ENCODE results near the gene OXTR.

OXTR gene

GRCh38 chr3:8769088-8769822, at the start of gene OXTR:
OXTR (minus strand) TSS chr3:8769613; CDS start chr3:8768187, 1,426 bp downstream.
- DNase-seq, result peak; percentile 65 to 82

- no peak for DNase-seq
Observed at GRCh38 chr3:8817486-8817885, 48.1 kb upstream of the OXTR start.

DNA sequence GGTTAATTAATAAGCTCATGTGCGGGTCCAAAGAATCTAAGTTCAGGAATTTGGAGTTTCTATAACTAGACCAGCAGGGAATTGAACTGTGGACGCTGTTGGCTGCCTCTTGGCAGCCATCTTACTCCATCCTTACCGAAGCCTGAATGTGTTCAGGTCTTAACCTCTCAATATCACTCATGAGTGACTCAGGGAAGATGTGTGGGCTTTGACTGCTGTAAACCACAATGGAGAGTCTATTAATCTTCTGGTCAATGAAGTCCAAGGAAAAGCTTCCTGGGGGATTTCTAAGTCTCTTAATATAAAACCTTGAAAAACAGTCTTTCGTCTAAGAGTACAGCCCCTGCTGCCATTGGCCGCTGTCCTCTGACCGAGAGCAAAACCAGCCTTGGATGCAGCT, 46.7 kb upstream of the OXTR start:
- no peak for DNase-seq

DNA sequence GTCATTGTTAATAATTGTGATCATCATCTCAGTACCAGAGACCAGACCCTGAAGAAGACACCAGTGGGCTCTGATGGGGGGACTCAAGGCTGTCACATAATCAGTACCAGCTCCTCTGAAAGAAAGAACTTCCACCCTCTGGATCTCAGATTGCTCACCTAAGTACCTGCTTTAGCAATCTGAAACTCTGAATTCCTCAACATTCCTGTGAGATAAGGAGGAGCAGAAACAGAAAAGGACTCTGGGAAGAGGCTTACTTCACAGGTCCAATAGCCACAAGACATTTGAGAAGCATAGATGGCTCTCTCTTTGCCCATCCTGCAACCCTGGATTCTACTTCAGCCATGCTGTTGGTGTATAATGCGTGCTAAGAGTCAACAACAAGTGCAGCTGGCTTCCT, 44.0 kb upstream of the OXTR start:
- no peak for DNase-seq

GRCh38 chr3:8810561-8810960, 41.1 kb upstream of the OXTR start:
- no peak for DNase-seq

DNA sequence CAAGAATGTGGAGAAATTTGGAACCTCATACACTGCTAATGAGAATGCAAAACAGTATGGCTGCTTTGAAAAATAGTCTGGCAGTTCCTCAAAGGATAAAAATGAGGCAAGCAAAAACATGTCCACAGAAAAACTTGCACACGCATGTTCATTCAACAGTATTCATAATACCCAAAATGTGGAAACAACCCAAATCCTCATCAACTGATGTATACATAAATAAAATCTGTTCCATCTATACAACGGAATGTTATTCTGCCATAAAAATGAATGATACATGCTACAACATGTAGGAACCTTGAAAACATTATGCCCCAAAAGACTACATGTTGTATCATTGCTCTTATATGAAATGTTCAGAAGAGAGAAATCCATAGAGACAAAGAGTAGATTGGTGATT, 36.4 kb upstream of the OXTR start:
- no peak for DNase-seq

GRCh38 chr3:8802256-8802655, 32.8 kb upstream of the OXTR start:
- DNase-seq, result no peak

- no peak for DNase-seq
Observed at GRCh38 chr3:8800016-8800415, 30.6 kb upstream of the OXTR start.

GRCh38 chr3:8794247-8794646, 24.8 kb upstream of the OXTR start:
- DNase-seq, result no peak

GRCh38 chr3:8793242-8793641, 23.8 kb upstream of the OXTR start:
- DNase-seq, result peak; percentile 5 to 50

DNA sequence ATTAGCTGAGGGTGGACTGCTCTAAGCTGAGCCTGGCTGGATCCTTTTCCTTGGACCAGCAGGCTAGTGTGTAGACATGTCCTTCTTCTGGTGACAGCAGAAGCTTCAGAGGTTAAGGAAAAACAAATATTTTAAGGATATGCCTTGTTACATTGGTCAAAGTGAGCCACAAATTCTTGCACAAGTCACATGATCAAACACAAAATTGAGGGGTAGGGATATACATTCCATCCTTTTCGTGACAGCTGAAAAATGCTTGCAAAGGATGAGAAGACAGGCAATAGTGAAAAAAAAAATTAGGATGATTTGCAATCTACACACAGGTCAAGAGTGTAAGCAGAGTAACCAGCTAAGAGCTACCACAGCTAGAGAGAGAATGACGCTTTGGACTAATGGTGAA, 21.1 kb upstream of the OXTR start:
- DNase-seq, result no peak

DNA sequence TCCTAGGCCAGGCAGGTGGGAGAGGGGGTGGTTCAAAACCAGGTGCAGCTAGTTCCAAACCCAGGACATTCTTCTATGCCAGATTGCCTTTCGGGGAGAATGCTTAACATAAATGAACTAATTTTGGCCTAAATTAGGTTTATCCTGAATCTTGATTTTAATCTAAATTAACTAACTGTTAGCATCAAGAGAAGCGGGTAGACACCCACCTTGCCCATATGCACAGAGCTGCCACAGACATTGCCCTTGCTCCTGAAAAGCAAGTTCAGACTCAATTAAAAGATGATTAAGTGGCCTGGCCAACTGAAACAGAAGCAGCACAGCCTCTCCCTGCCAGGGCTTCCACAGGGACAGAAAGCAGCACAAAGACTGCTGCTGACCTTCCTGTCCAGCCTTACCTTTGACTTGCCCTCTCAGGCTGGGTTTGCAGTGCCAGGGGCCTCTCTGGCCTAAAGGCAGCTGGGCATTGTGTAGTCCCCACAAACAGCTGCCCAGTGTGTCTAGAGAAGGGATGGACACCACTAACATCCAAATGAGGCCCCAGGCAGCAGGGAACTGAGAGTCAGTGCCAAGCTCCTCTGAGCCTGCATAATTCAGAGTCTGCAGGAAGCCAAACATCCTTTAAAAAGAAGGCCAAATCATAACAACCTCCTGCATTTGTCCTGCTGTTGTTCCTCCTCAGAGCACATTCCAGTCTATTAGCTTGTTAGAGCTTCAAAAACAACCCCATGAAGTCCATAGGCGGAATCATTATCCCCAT, 15.4 kb upstream of the OXTR start:
- DNase-seq, result no peak

DNA sequence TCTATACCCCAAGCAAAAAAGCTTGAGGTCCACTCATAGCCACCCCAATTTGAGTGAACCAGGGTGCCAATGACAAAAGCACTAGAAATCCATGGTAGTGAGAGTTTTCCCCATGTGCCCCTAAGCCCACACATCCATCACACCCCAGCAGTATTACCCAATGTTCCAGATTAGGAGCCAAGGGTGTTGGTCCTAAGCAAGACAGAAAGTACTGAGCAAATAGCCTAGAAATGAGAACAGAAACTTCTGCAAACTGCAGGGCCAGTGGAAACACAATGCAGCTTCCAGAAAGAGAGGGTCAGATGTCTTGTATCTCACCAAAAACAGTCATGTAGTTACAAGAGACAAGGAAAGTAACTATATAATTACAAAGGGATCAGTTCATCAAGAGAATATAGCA, 10.9 kb upstream of the OXTR start:
- DNase-seq, result no peak

- no peak for DNase-seq
Observed at GRCh38 chr3:8778475-8778874, 9.1 kb upstream of the OXTR start.

- DNase-seq, result no peak
Observed at GRCh38 chr3:8777978-8778267, 8.5 kb upstream of the OXTR start.

GRCh38 chr3:8777201-8777977, 8.0 kb upstream of the OXTR start:
- no peak for DNase-seq

DNA sequence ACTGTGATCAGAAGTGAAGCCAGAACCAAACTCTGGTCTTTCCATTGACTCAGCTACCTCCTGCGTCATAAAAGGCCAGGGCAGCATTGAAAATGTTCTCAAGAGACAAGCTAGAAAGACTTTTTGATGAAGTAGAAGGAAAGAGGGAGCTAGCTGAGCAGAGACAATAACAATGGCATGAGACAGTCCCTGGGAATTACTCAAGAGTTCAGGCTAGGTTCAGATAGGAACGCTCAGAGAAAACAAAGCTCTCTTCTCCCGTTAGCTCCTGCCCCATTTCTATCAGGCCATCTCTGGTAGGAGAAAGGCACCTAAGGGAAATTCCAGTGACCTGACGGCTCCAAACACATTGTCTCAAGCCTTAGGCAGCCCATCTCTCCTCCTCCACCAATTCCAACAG, 7.0 kb upstream of the OXTR start:
- DNase-seq, result no peak

DNA sequence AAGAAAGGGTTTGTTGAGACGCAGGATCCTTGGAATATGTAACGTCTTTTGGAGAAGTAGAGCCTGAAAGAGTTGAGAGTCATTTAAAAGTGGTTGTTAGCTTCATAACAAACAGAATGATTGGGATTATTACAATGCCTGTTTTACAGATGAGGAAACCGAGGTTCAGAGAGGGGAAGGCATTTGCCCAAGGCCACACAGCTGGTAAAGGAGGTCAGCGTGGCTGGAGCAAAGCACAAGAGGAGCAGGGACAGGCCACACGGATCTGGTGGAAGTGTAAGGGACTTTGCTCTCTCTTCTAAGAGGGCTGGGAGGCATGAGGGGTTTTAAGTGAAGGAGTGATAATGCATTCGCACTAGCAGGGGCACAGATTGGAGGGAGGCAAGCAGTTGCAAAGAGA, 6.2 kb upstream of the OXTR start:
- DNase-seq, result no peak

DNA sequence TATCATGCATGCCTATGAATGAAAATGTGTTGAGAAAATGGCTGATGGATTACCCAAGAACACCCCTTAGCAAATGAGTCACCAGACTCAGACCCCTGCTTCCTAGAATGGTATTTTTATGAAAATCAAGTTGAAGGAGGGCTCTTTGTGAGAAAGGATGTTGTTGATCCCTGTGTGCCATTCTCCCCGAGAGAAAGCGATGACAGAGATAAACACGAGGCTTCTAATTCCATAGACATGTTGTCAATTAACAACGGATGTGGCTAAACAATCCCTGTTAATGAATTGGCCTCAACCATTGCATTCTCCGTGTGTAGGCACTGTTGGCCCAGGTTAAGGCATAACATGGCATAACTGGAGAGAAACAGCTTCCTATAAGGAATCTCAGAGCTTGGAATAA, 5.8 kb upstream of the OXTR start:
- no peak for DNase-seq

GRCh38 chr3:8773941-8774542, 4.6 kb upstream of the OXTR start:
- DNase-seq, result no peak

- peak in 1 of 2 experiments; percentile 36 for DNase-seq
Observed at GRCh38 chr3:8768364-8769087, 887 bp downstream of the OXTR start.

- peak; percentile 54 to 75 for DNase-seq
Observed at GRCh38 chr3:8767667-8768363, 1.6 kb downstream of the OXTR start.
